GM18508 (cell line): ENCODE measurements around the gene ZNF804A.
"Not testable (repeated sequence)": the region's sequence is repeated elsewhere in the genome, so short reads cannot be mapped to it uniquely, and the experiment has no call there.

Experiments used
- ATAC-seq: cut with Tn5 transposase; IDR thresholded peaks from one replicate; pipeline ENCODE4 v1.9.1; 2021; ENCODE audit warnings: moderate number of reproducible peaks; ENCODE audit not compliant: insufficient read depth, unreplicated experiment

Gene ZNF804A

GRCh38 chr2:184696644-184697043 lies 98.3 kb downstream of the ZNF804A start:
- no peak for ATAC-seq

- ATAC-seq: no peak
These were observed 100.1 kb downstream of the ZNF804A start for GRCh38 chr2:184698476-184698875.

DNA sequence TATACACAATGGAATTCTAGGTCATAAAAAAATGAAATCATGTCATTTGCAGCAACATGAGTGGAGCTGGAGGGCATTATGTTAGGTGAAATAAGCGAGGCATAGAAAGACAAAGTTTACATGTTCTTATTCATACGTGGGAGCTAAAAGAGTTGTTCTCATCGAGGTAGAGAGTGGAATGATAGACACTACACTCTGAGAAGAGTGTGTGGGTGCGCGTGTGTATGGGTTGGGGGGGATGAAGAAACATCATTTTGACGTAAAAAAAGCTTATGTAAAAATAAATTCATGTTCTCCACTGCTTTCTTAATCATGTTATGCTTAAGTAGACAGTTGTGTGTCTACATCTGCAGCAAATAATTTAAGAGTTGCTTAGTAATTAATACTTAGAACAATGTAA lies 123.6 kb downstream of the ZNF804A start:
- ATAC-seq: no peak

- ATAC-seq: no peak
These were observed 129.5 kb downstream of the ZNF804A start for GRCh38 chr2:184727813-184728212.

GRCh38 chr2:184728411-184728810 lies 130.1 kb downstream of the ZNF804A start:
- ATAC-seq: no peak

DNA sequence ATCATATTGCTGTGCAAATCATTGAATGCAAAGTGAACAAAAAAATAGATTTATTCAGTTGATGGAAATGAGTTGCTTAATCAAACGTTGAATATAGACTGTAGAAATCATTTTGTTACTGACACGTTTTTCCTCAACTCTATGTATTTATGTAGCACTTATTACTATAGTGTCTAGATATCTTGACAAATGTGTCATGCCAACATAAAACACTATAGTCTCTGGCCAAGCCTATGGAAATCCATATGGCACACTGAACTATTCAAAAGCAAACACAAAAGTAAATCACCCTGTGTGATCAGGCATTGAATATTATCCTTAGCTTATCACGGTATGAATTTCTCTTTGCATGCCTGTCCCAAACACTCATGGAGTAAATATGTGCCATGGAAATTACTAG lies 131.3 kb downstream of the ZNF804A start:
- ATAC-seq: no peak

DNA sequence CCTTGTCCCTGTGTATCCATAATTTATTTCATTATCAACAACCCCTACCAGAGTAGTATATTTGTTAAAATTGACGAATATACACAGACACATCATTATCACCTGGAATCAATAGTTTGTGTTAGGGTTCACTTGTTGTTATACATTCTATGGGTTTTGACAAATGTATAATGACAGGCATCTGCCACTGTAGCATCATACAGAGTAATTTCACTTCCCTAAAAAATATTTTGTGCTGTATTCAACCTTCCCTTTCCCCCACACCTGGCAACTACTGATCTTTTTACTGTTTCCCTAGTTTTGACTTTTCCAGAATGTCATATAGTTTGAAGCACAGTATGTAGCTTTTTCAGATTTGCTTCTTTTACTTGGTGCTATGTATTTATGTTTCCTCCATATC lies 132.0 kb downstream of the ZNF804A start:
- ATAC-seq: no peak

DNA sequence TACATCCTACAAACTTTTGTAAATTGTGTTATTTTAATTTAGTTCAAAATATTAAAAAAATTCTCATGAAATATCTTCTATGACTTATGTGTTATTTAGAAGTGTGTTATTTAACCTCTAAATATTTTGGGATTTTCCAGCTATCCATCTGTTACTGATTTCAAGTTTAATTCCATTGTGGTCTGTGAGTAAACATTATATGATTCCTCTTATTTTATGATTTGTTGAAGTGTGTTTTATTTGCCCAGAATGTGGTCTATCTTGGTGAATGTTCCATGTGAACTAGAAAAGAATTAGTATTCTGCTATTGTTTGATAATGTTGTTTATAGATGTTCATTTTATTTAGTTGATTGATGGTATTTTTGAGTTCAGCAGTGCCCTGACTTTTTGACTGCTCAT lies 136.0 kb downstream of the ZNF804A start:
- no peak for ATAC-seq

DNA sequence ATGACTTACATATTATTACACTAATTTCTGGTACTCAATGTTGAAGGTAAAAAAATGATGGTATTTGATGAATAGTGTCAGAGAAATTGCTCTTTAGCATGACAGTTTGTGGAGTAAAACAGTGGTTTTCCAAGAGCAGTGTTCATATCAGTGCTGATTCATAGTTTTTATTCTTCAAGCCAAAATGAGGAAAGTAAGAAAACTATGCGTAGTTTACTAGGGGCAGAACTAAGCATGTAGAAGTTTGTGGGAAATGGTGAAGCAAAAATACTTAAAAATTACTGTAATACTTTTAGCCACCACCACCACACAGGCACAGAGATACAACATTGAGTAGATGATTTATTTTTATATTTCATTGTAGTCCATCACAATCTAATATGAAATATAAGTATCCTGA lies 137.3 kb downstream of the ZNF804A start:
- ATAC-seq: no peak

DNA sequence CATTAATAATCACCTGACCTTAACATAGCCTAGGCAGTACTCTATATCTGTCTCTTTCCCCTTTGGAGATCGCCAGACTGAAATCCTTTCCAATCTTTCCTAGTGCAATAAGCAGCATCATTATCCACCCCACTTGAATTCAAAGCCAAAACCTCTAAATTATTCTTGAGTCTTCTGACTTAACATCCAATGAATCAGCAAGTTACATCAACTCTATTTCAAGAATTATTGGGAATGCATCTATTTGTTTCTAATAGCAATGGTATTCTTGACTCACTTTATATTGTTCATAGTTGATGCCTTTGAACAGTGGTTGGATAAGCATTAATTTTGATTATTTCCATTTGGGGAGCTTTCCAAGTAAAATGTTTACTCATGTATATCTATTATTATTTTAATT lies 144.8 kb downstream of the ZNF804A start:
- ATAC-seq: no peak

GRCh38 chr2:184756161-184756560 lies 157.8 kb downstream of the ZNF804A start:
- ATAC-seq: no peak

GRCh38 chr2:184756885-184757284 lies 158.6 kb downstream of the ZNF804A start:
- no peak for ATAC-seq

- ATAC-seq: not testable (repeated sequence)
These were observed 161.4 kb downstream of the ZNF804A start for GRCh38 chr2:184759557-184760255.

- ATAC-seq: no peak
These were observed 162.6 kb downstream of the ZNF804A start for GRCh38 chr2:184760931-184761330.

- ATAC-seq: no peak
These were observed 167.0 kb downstream of the ZNF804A start for GRCh38 chr2:184765112-184765895.

GRCh38 chr2:184767059-184767458 lies 168.7 kb downstream of the ZNF804A start:
- ATAC-seq: no peak

DNA sequence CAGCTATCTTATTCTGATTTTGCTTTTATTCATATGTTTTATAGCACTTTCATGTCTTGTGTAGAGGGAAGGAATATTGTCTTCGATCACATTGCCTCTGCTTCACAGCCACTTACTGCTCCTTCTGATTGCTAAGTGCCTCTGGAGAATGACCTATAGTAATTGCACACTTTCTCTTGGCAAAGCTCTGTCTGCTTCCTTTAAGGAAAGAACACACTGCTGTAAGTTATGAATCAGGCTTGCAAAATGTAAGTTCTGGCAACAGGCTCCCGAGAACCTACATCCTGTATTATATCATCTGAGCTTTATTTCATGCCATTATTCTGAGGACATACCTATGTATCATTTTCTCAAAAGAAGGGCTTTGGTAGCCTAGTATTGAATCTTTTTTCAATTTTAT lies 170.7 kb downstream of the ZNF804A start:
- no peak for ATAC-seq

DNA sequence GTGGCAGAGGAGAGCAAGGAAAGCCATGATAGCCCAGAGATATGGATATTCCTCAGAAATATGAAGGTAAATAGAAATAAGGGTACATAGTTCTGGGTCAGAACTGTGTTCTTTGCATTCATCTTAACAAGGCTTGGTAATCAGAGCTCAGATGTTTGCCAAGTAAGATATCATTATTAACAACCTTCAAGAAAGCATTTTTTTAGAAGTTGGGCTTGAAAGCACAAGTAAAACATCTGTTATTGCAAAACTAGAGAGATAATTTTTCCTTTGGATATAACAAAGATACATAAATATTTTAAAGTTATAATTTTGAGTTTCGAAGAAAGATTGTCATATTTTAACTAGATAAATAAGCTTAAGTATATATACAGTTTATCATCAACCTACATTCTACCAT lies 171.4 kb downstream of the ZNF804A start:
- ATAC-seq: no peak

- ATAC-seq: no peak
These were observed 181.4 kb downstream of the ZNF804A start for GRCh38 chr2:184779777-184780176.

GRCh38 chr2:184780384-184780783 lies 182.1 kb downstream of the ZNF804A start:
- no peak for ATAC-seq

GRCh38 chr2:184780944-184781343 lies 182.6 kb downstream of the ZNF804A start:
- no peak for ATAC-seq

DNA sequence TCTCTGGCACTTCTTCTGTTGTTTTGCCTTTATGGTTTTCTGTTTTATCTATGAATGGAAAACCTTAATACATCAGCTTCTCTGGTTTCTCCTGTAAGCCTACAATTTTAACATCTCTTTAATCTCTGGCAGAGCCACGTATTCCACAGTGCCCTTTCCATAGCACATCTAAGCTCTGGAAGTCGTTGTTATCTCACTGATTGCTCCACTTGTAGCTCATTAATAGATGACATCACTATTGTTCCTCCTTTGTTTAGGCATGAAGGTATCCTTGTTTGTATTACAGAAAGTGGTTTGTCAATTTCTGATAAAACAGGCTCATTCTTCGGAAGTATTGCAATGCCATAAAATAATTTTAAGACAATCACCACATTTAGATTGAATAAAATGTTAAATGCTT lies 185.2 kb downstream of the ZNF804A start:
- no peak for ATAC-seq
